H1 (cell line): ENCODE results near the gene TNS1. TPM values are rescaled to one million over a fixed set of nuclear protein-coding genes. Genes with fewer than 3 reads are reported as not detected.

ENCODE experiments used
- CTCF ChIA-PET: fragments of 300-600 bp; sonication (Branson Sonifier 250); formaldehyde crosslinking; loops from one replicate; lab custom pipeline; 2021; ENCODE audit not compliant: partially characterized antibody; lab: Charles Lee
- POLR2A ChIA-PET: fragments of 300-600 bp; sonication (Branson Sonifier 250); formaldehyde crosslinking; loops from one replicate; lab custom pipeline; 2021; ENCODE audit warnings: inconsistent platforms; ENCODE audit not compliant: partially characterized antibody; lab: Charles Lee
- DNase-seq, 2 experiments: peaks; one replicate each; pipeline versions ENCODE4 v3.0.0 to v3.0.0-alpha.2; 2010 to 2022; ENCODE audit warnings: low spot score in 2 of 2, low read depth in 1 of 2, mixed read lengths in 1 of 2
- FAIRE-seq: peaks from 2 replicates; lab custom pipeline; 2011; peaks lifted over from hg19 to GRCh38; lab: Jason Lieb, UNC
- H2AFZ ChIP-seq: 2 replicates; pipeline ENCODE4 v1.8.1; 2012; ENCODE audit warnings: low read length, inconsistent platforms
- H2AK5ac ChIP-seq: 2 replicates; pipeline ENCODE4 v1.6.1; 2013; ENCODE audit warnings: low read depth, low read length
- H2BK120ac ChIP-seq: replicated peaks from 2 replicates; pipeline ENCODE3; 2013; ENCODE audit warnings: low read depth, low read length, inconsistent platforms
- H2BK12ac ChIP-seq: 2 replicates; pipeline ENCODE4 v1.6.1; 2013; ENCODE audit warnings: low read depth, low read length
- H2BK15ac ChIP-seq: 2 replicates; pipeline ENCODE4 v1.6.1; 2013; ENCODE audit warnings: low read length
- H2BK20ac ChIP-seq: 2 replicates; pipeline ENCODE4 v1.6.1; 2013; ENCODE audit warnings: low read length
- H2BK5ac ChIP-seq: 2 replicates; pipeline ENCODE4 v1.6.1; 2013; ENCODE audit warnings: low read depth, low read length
- H3K14ac ChIP-seq: 2 replicates; pipeline ENCODE4 v1.6.1; 2013; ENCODE audit warnings: inconsistent platforms; ENCODE audit not compliant: insufficient read length
- H3K18ac ChIP-seq: 2 replicates; pipeline ENCODE4 v1.6.1; 2013; ENCODE audit warnings: low read length; ENCODE audit errors: extremely low read depth
- H3K23ac ChIP-seq: 2 replicates; pipeline ENCODE4 v1.6.1; 2013; ENCODE audit warnings: inconsistent platforms; ENCODE audit not compliant: insufficient read length
- H3K23me2 ChIP-seq: 2 replicates; pipeline ENCODE4 v1.6.1; 2013; ENCODE audit warnings: low read depth, low read length
- H3K27ac ChIP-seq: 2 replicates; pipeline ENCODE4 v1.6.1; 2011; ENCODE audit warnings: low read depth, low read length, inconsistent platforms
- H3K27me3 ChIP-seq, 4 experiments: replicated peaks in 1 of 4; 1 replicate in 1 of 4; 2 replicates in 3 of 4; pipeline versions ENCODE4 v1.6.1 to v1.8.1; 2011 to 2013; ENCODE audit warnings: low read length in 3 of 4, mild to moderate bottlenecking in 3 of 4, inconsistent platforms in 2 of 4, mixed read lengths in 2 of 4, moderate library complexity in 1 of 4; ENCODE audit not compliant: control insufficient read depth in 3 of 4, insufficient read depth in 3 of 4; ENCODE audit errors: extremely low read depth in 1 of 4
- H3K36me3 ChIP-seq, 4 experiments: 2 replicates each; pipeline versions ENCODE4 v1.6.1 to v1.8.1; 2011 to 2013; ENCODE audit warnings: mild to moderate bottlenecking in 4 of 4, low read length in 3 of 4, moderate library complexity in 2 of 4, control low read depth in 1 of 4, inconsistent platforms in 1 of 4; ENCODE audit not compliant: insufficient read depth in 4 of 4, control insufficient read depth in 2 of 4
- H3K4ac ChIP-seq: replicated peaks from 2 replicates; pipeline ENCODE3; 2013; ENCODE audit warnings: low read length, low read depth, mixed read lengths, inconsistent platforms; ENCODE audit not compliant: insufficient read length
- H3K4me1 ChIP-seq, 4 experiments: replicated peaks in 1 of 4; 1 replicate in 1 of 4; 2 replicates in 3 of 4; pipeline versions ENCODE4 v1.6.1 to v1.8.1; 2011 to 2013; ENCODE audit warnings: low read length in 3 of 4, inconsistent platforms in 2 of 4, mixed read lengths in 1 of 4; ENCODE audit not compliant: insufficient read depth in 4 of 4, control insufficient read depth in 3 of 4
- H3K4me2 ChIP-seq, 2 experiments: 2 replicates each; pipeline versions ENCODE4 v1.6.1 to v1.8.1; 2011 to 2013; ENCODE audit warnings: low read depth in 2 of 2, low read length in 2 of 2, control low read depth in 1 of 2, inconsistent platforms in 1 of 2, mild to moderate bottlenecking in 1 of 2; ENCODE audit not compliant: insufficient read depth in 1 of 2
- H3K4me3 ChIP-seq, 4 experiments: fragments of 200-600, 300-600 bp in 1 of 4; sonication (generic), shearing (Covaris generic), sonication (Bioruptor Twin) in 1 of 4; 2 replicates each; pipeline versions ENCODE4 v1.5.1 to v1.8.1; 2011 to 2016; ENCODE audit warnings: low read length in 4 of 4, low read depth in 3 of 4, control low read depth in 2 of 4, inconsistent platforms in 2 of 4, mild to moderate bottlenecking in 2 of 4, mixed read lengths in 1 of 4, moderate library complexity in 1 of 4; ENCODE audit not compliant: insufficient read depth in 2 of 4; ENCODE audit errors: extremely low read depth in 1 of 4
- H3K56ac ChIP-seq: replicated peaks from 2 replicates; pipeline ENCODE3; 2013; ENCODE audit warnings: low read depth, mild to moderate bottlenecking, mixed read lengths, low read length, inconsistent platforms; ENCODE audit not compliant: insufficient read length
- H3K79me1 ChIP-seq: 2 replicates; pipeline ENCODE4 v1.6.1; 2013; ENCODE audit warnings: low read depth, low read length, control low read depth
- H3K79me2 ChIP-seq, 2 experiments: 2 replicates each; pipeline versions ENCODE4 v1.6.1 to v1.8.1; 2012 to 2013; ENCODE audit warnings: low read length in 2 of 2, mild to moderate bottlenecking in 2 of 2, inconsistent platforms in 1 of 2; ENCODE audit not compliant: insufficient read depth in 2 of 2, control insufficient read depth in 1 of 2
- H3K9ac ChIP-seq, 4 experiments: replicated peaks in 1 of 4; 1 replicate in 1 of 4; 2 replicates in 3 of 4; pipeline versions ENCODE4 v1.6.1 to v1.8.1; 2011 to 2013; ENCODE audit warnings: low read depth in 3 of 4, low read length in 3 of 4, control low read depth in 2 of 4, mild to moderate bottlenecking in 2 of 4, moderate library complexity in 2 of 4, inconsistent platforms in 1 of 4; ENCODE audit errors: extremely low read depth in 1 of 4
- H3K9me3 ChIP-seq, 2 experiments: 2 replicates each; pipeline versions ENCODE4 v1.6.1 to v1.8.1; 2012 to 2013; ENCODE audit warnings: mild to moderate bottlenecking in 2 of 2, moderate library complexity in 2 of 2, control low read depth in 1 of 2, inconsistent platforms in 1 of 2, low read depth in 1 of 2, low read length in 1 of 2, mixed read lengths in 1 of 2; ENCODE audit not compliant: insufficient read depth in 2 of 2
- H4K20me1 ChIP-seq, 2 experiments: replicated peaks in 1 of 2; 2 replicates each; pipeline versions ENCODE3 to v1.8.1; 2011 to 2013; ENCODE audit warnings: inconsistent platforms in 2 of 2, low read length in 2 of 2, mild to moderate bottlenecking in 1 of 2; ENCODE audit not compliant: insufficient read depth in 2 of 2, control insufficient read depth in 1 of 2
- H4K5ac ChIP-seq: 2 replicates; pipeline ENCODE4 v1.6.1; 2013; ENCODE audit warnings: low read length, low read depth, mixed read lengths, inconsistent platforms; ENCODE audit not compliant: insufficient read length
- H4K8ac ChIP-seq: 2 replicates; pipeline ENCODE4 v1.8.0; 2013; ENCODE audit warnings: mild to moderate bottlenecking, moderate library complexity, low read length, inconsistent platforms; ENCODE audit not compliant: insufficient read depth; ENCODE audit errors: extremely low read depth
- H4K91ac ChIP-seq: replicated peaks from 2 replicates; pipeline ENCODE3; 2013; ENCODE audit warnings: low read length, mixed read lengths, inconsistent platforms; ENCODE audit not compliant: insufficient read length
- GABPA ChIP-seq: IDR thresholded peaks from 2 replicates; pipeline ENCODE4 v1.6.1; 2011; ENCODE audit warnings: mild to moderate bottlenecking, low read length, moderate library complexity, borderline replicate concordance; ENCODE audit not compliant: insufficient read depth
- HDAC2 ChIP-seq, 2 experiments: fragments of 300-600 bp in 1 of 2; sonication (generic) in 1 of 2; IDR thresholded peaks; 2 replicates each; pipeline ENCODE4 v1.6.1; 2011 to 2012; ENCODE audit warnings: low read depth in 2 of 2, low read length in 2 of 2, mild to moderate bottlenecking in 2 of 2, moderate library complexity in 2 of 2, borderline replicate concordance in 1 of 2, inconsistent platforms in 1 of 2
- HDAC6 ChIP-seq: IDR thresholded peaks from one replicate; pipeline ENCODE4 v1.7.1; 2012; ENCODE audit warnings: low read depth, mild to moderate bottlenecking, inconsistent platforms, low read length, moderate library complexity
- KDM4A ChIP-seq: IDR thresholded peaks from one replicate; pipeline ENCODE4 v1.7.1; 2012; ENCODE audit warnings: low read depth, mild to moderate bottlenecking, moderate library complexity, low read length, inconsistent platforms; ENCODE audit not compliant: severe bottlenecking
- MAFK ChIP-seq: IDR thresholded peaks from 2 replicates; pipeline ENCODE4 v1.6.1; 2012; ENCODE audit warnings: low read depth, mild to moderate bottlenecking, improper control_type of control experiment, low read length
- RFX5 ChIP-seq: IDR thresholded peaks from 2 replicates; pipeline ENCODE4 v1.6.1; 2011; ENCODE audit warnings: low read depth, low read length, improper control_type of control experiment, borderline replicate concordance
- SIX5 ChIP-seq: IDR thresholded peaks from 2 replicates; pipeline ENCODE4 v1.6.1; 2011; ENCODE audit warnings: mild to moderate bottlenecking, low read depth, low read length
- SRF ChIP-seq: IDR thresholded peaks from 2 replicates; pipeline ENCODE4 v1.6.1; 2011; ENCODE audit warnings: mild to moderate bottlenecking, low read depth, low read length, moderate library complexity
- TAF7 ChIP-seq: optimal IDR thresholded peaks from 2 replicates; pipeline ENCODE3; 2011; ENCODE audit warnings: low read depth, mild to moderate bottlenecking, inconsistent platforms, low read length, moderate library complexity, borderline replicate concordance
- WGBS, 2 experiments: shearing (Covaris generic) in 1 of 2; methylation state at CpG; one replicate each; pipeline versions ENCODE4 v1.1.6 to v1.1.7; 2013 to 2015; ENCODE audit warnings: low lambda C conversion rate in 2 of 2, mixed read lengths in 2 of 2, inconsistent platforms in 1 of 2, low coverage in 1 of 2, missing lambda C conversion rate in 1 of 2; ENCODE audit not compliant: insufficient replicate concordance in 2 of 2, insufficient coverage in 1 of 2, insufficient read length in 1 of 2; ENCODE audit errors: extremely low coverage in 1 of 2, missing lambda C conversion rate in 1 of 2; 5-methylcytosine and 5-hydroxymethylcytosine counted together
- polyA plus RNA-seq, 7 experiments: library from polyadenylated mRNA; depleted of rRNA in 3 of 7; stranded (reverse) in 5 of 7; unstranded in 2 of 7; fragments of >200 nt in 5 of 7; fragments of 200-250 nt in 2 of 7; gene quantifications; 1 replicate in 5 of 7; 2 replicates in 1 of 7; 4 replicates in 1 of 7; pipeline versions ENCODE4 v1.2.1 to v1.2.3, GENCODE V29; 2011 to 2013; ENCODE audit warnings: missing spikeins in 2 of 7, mixed read lengths in 2 of 7
- total RNA-seq: library from RNA; stranded (reverse); fragmentation: NEBNext Ultra II Directional; extraction: Animal tissue kit (Norgen Biotek cat#: 25700); gene quantifications from 2 replicates; pipeline ENCODE4 v1.2.1, GENCODE V29; 2021
- TF ChIP-seq, protein P1 (sequence below): IDR thresholded peaks from 2 replicates; pipeline ENCODE4 v1.6.1; 2012; ENCODE audit warnings: inconsistent platforms

The TNS1 gene
- total and polyA plus RNA-seq, 2 of the 8 experiments (the other 6 are each of a cell fraction or from before 2014, with no cell fraction given), result 1.5 to 5.1 TPM

DNA sequence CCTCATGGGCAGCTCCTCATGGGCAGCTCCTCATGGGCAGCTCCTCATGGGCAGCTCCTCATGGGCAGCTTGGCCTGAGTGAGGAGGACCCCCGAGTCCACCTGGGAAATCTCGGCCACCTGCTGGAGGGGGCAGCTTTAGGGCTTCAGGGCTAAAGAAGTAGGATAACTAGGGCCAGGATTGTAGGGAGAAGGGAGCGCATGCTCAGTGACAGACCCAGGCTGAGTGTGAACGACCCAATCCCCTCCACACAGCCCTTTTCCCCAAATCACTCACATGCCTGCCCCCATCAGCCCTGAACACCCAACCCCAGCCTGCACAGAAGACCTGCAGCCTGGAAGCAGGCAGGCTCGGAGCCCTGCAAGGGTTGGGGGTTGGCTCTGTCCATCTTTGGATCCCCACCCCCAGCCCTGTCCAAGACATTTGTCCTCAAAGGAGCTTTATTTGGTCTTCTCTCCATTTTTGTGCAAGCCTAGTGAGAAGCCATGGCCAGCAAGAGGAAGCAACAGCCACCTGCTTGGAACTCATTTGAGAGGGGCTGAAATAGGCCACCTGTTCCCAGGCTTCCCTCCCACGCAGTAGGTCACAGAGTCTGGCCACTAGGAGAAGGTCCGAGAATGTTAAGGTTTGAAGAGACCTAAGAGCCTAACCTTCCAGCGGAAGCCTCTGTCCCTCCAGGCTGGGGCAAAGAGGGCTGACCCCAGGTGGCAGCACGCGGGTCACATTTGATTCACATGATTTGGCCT lies 249.9 kb downstream of the TNS1 start:
- DNase-seq (no peak), FAIRE-seq (no peak)
- H3K9me3 ChIP-seq, result no peaks in the 10 kb centered on the region
- no peak overlapping the region for H3K4me2 ChIP-seq
- no peak overlapping the region for H2BK12ac ChIP-seq
- no peak overlapping the region for H3K56ac ChIP-seq
- H3K14ac ChIP-seq, result no peak overlapping the region
- H2BK15ac ChIP-seq, result no peak overlapping the region
- no peaks in the 10 kb centered on the region; the same call in 1 of the 2 replicates for H3K23me2 ChIP-seq
- H2BK20ac ChIP-seq, result no peak overlapping the region
- ChIA-PET POLR2A (no interaction called here), CTCF (no interaction called here)
- H2BK5ac ChIP-seq, result no peak overlapping the region
- H2AK5ac ChIP-seq, result no peak overlapping the region
- no peak overlapping the region for H3K18ac ChIP-seq
- no peaks in the 10 kb centered on the region for H3K4me1 ChIP-seq
- no peaks in the 10 kb centered on the region for H4K20me1 ChIP-seq
- no peak overlapping the region for H3K9ac ChIP-seq
- H2BK120ac ChIP-seq, result no peak overlapping the region
- H3K4me3 ChIP-seq, result no peak overlapping the region
- H3K27ac ChIP-seq, result no peak overlapping the region
- no peak overlapping the region for H4K8ac ChIP-seq
- H4K5ac ChIP-seq, result no peak overlapping the region
- H3K27me3 ChIP-seq, result peaks cover 0 to 3% (median 0%) of the 10 kb centered on the region in 4 experiments; a peak in 3 of 7 replicates
- no peaks in the 10 kb centered on the region for H3K79me1 ChIP-seq
- no peak overlapping the region for H4K91ac ChIP-seq
- TF ChIP-seq SIX5 (no peak), SRF (no peak), KDM4A (no peak), TAF7 (no peak), MAFK (no peak), RFX5 (no peak), HDAC6 (no peak), HDAC2 (IDR thresholded peaks at IDR 0.05; ENCODE audit: borderline replicate concordance in 1 of 2, low read depth in 2 of 2, low read length in 2 of 2) (no peak), GABPA (no peak)
- TF ChIP-seq, protein P1, sequence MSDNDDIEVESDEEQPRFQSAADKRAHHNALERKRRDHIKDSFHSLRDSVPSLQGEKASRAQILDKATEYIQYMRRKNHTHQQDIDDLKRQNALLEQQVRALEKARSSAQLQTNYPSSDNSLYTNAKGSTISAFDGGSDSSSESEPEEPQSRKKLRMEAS, result no peak
- no peak overlapping the region for H3K23ac ChIP-seq
- WGBS, 2 experiments, result 77% methylated on average over 8 of the region's 10 CpGs; no CpG with 5 or more reads in 1 of the 2 experiments
- no peak overlapping the region for H3K4ac ChIP-seq
- no peak overlapping the region for H2AFZ ChIP-seq
- no peaks in the 10 kb centered on the region for H3K79me2 ChIP-seq
- H3K36me3 ChIP-seq, result no peaks in the 10 kb centered on the region
